H9 (cell line): ENCODE measurements around the gene MYOM1. TPM values are rescaled to one million over a fixed set of nuclear protein-coding genes. Genes with fewer than 3 reads are reported as not detected.

Experiments used
- DNase-seq: peaks from one replicate; pipeline ENCODE4 v3.0.0-alpha.2; 2017
- H2AFZ ChIP-seq: one replicate; pipeline ENCODE4 v1.6.1; 2013; ENCODE audit warnings: mild to moderate bottlenecking, low read length, control low read depth, moderate library complexity
- H2AK5ac ChIP-seq: 2 replicates; pipeline ENCODE4 v1.6.1; 2013; ENCODE audit warnings: low read length, control low read depth, mixed read lengths; ENCODE audit not compliant: insufficient read length
- H2BK120ac ChIP-seq: one replicate; pipeline ENCODE4 v1.6.1; 2013; ENCODE audit warnings: low read depth, mild to moderate bottlenecking, low read length, control low read depth, inconsistent platforms; ENCODE audit not compliant: poor library complexity, severe bottlenecking
- H2BK12ac ChIP-seq: 2 replicates; pipeline ENCODE4 v1.6.1; 2013; ENCODE audit warnings: low read length, control low read depth, mixed read lengths, low read depth; ENCODE audit not compliant: insufficient read length
- H2BK15ac ChIP-seq: 2 replicates; pipeline ENCODE4 v1.6.1; 2013; ENCODE audit warnings: low read depth, low read length, control low read depth
- H2BK20ac ChIP-seq: one replicate; pipeline ENCODE4 v1.6.1; 2013; ENCODE audit warnings: low read depth, mild to moderate bottlenecking, low read length, control low read depth, inconsistent platforms; ENCODE audit not compliant: poor library complexity, severe bottlenecking
- H2BK5ac ChIP-seq: 2 replicates; pipeline ENCODE4 v1.6.1; 2013; ENCODE audit warnings: low read length, control low read depth, mixed read lengths; ENCODE audit not compliant: insufficient read length
- H3K14ac ChIP-seq: 2 replicates; pipeline ENCODE4 v1.6.1; 2013; ENCODE audit warnings: low read length, control low read depth; ENCODE audit not compliant: insufficient read depth
- H3K18ac ChIP-seq: 2 replicates; pipeline ENCODE4 v1.6.1; 2013; ENCODE audit warnings: low read depth, mild to moderate bottlenecking, mixed read lengths, low read length, control low read depth; ENCODE audit not compliant: insufficient read length
- H3K23ac ChIP-seq: 2 replicates; pipeline ENCODE4 v1.6.1; 2013; ENCODE audit warnings: low read length, control low read depth, mixed read lengths, low read depth; ENCODE audit not compliant: insufficient read length
- H3K23me2 ChIP-seq: 2 replicates; pipeline ENCODE4 v1.6.1; 2013; ENCODE audit warnings: low read depth, mild to moderate bottlenecking, mixed read lengths, low read length, control low read depth; ENCODE audit not compliant: insufficient read length, poor library complexity, severe bottlenecking
- H3K27ac ChIP-seq: 2 replicates; pipeline ENCODE4 v1.5.1; 2013; ENCODE audit warnings: low read length, control low read depth, mixed read lengths, low read depth; ENCODE audit not compliant: insufficient read length
- H3K27me3 ChIP-seq: 2 replicates; pipeline ENCODE4 v1.6.1; 2013; ENCODE audit warnings: low read length, control low read depth, inconsistent platforms; ENCODE audit not compliant: insufficient read depth
- H3K4ac ChIP-seq: 2 replicates; pipeline ENCODE4 v1.6.1; 2013; ENCODE audit warnings: low read depth, mild to moderate bottlenecking, control low read depth, inconsistent platforms, low read length, moderate library complexity
- H3K4me1 ChIP-seq: 2 replicates; pipeline ENCODE4 v1.6.1; 2013; ENCODE audit warnings: low read length, control low read depth, inconsistent platforms; ENCODE audit not compliant: insufficient read depth
- H3K4me2 ChIP-seq: 2 replicates; pipeline ENCODE4 v1.6.1; 2013; ENCODE audit warnings: low read length, control low read depth, mixed read lengths; ENCODE audit not compliant: insufficient read length, insufficient read depth
- H3K56ac ChIP-seq: 2 replicates; pipeline ENCODE4 v1.6.1; 2013; ENCODE audit warnings: low read depth, mild to moderate bottlenecking, mixed read lengths, low read length, control low read depth; ENCODE audit not compliant: insufficient read length
- H3K79me1 ChIP-seq: 2 replicates; pipeline ENCODE4 v1.6.1; 2013; ENCODE audit warnings: low read depth, mild to moderate bottlenecking, moderate library complexity, low read length, control low read depth, inconsistent platforms; ENCODE audit not compliant: insufficient read depth, poor library complexity, severe bottlenecking
- H3K79me2 ChIP-seq: 2 replicates; pipeline ENCODE4 v1.6.1; 2013; ENCODE audit warnings: low read length, control low read depth, inconsistent platforms; ENCODE audit not compliant: insufficient read depth
- H3K9ac ChIP-seq: 2 replicates; pipeline ENCODE4 v1.6.1; 2013; ENCODE audit warnings: low read length, control low read depth, mixed read lengths; ENCODE audit not compliant: insufficient read length; ENCODE audit errors: extremely low read depth
- H3K9me3 ChIP-seq: one replicate; pipeline ENCODE4 v1.6.1; 2013; ENCODE audit warnings: low read depth, low read length, inconsistent platforms; ENCODE audit not compliant: control insufficient read depth
- H3T11ph ChIP-seq: one replicate; pipeline ENCODE4 v1.6.1; 2013; ENCODE audit warnings: mild to moderate bottlenecking, low read length, control low read depth, inconsistent platforms
- H4K20me1 ChIP-seq: one replicate; pipeline ENCODE4 v1.6.1; 2013; ENCODE audit not compliant: control insufficient read depth, insufficient read length, insufficient read depth
- H4K5ac ChIP-seq: 2 replicates; pipeline ENCODE4 v1.6.1; 2013; ENCODE audit warnings: low read depth, mild to moderate bottlenecking, mixed read lengths, low read length, control low read depth; ENCODE audit not compliant: insufficient read length
- H4K8ac ChIP-seq: replicated peaks from 2 replicates; pipeline ENCODE4 v1.6.1; 2013; ENCODE audit warnings: low read length, control low read depth, mixed read lengths, low read depth; ENCODE audit not compliant: insufficient read length
- H4K91ac ChIP-seq: 2 replicates; pipeline ENCODE4 v1.6.1; 2013; ENCODE audit warnings: low read depth, mild to moderate bottlenecking, moderate library complexity, mixed read lengths, low read length, control low read depth; ENCODE audit not compliant: insufficient read length
- H3K27ac Mint-ChIP-seq, 3 experiments: 2 replicates in 2 of 3; 3 replicates in 1 of 3; pipeline ENCODE4 v1.8.0; 2020 to 2021; ENCODE audit warnings: mixed read lengths in 3 of 3, mild to moderate bottlenecking in 1 of 3, moderate library complexity in 1 of 3
- H3K27me3 Mint-ChIP-seq: 2 replicates; pipeline ENCODE4 v1.8.0; 2021; ENCODE audit warnings: low read depth, mild to moderate bottlenecking, moderate library complexity, mixed read lengths
- H3K36me3 Mint-ChIP-seq, 3 experiments: 2 replicates in 2 of 3; 3 replicates in 1 of 3; pipeline ENCODE4 v1.8.0; 2020 to 2021; ENCODE audit warnings: low read depth in 3 of 3, mixed read lengths in 3 of 3; ENCODE audit not compliant: insufficient read depth in 1 of 3
- H3K4me1 Mint-ChIP-seq, 2 experiments: 2 replicates each; pipeline ENCODE4 v1.8.0; 2020; ENCODE audit warnings: mixed read lengths in 2 of 2
- H3K4me3 Mint-ChIP-seq, 2 experiments: 2 replicates in 1 of 2; 3 replicates in 1 of 2; pipeline ENCODE4 v1.8.0; 2020 to 2021; ENCODE audit warnings: mild to moderate bottlenecking in 2 of 2, mixed read lengths in 2 of 2, moderate library complexity in 1 of 2
- H3K9me3 Mint-ChIP-seq, 2 experiments: 2 replicates in 1 of 2; 3 replicates in 1 of 2; pipeline ENCODE4 v1.8.0; 2020; ENCODE audit warnings: mild to moderate bottlenecking in 2 of 2, mixed read lengths in 2 of 2, moderate library complexity in 1 of 2
- WGBS: extraction: QIAGEN DNeasy Blood & Tissue Kit; methylation state at CpG from one replicate; pipeline ENCODE4 v1.1.7; 2013; ENCODE audit warnings: missing lambda C conversion rate, low lambda C conversion rate, mixed read lengths; ENCODE audit not compliant: insufficient read length; ENCODE audit errors: extremely low coverage; 5-methylcytosine and 5-hydroxymethylcytosine counted together
- total RNA-seq: library from RNA; stranded (reverse); gene quantifications from 2 replicates; pipeline ENCODE4 v1.2.1, GENCODE V29; 2021
- TF ChIP-seq, protein P1 (sequence below): fragments of 200-600 bp; sonication (generic); conservative IDR thresholded peaks from 3 replicates; pipeline ENCODE4 v1.8.0; 2021; ENCODE audit warnings: antibody characterized with exemption, mild to moderate bottlenecking

The MYOM1 gene
- total RNA-seq, 1 experiment from 2014 or later, result 0.17 TPM

DNA sequence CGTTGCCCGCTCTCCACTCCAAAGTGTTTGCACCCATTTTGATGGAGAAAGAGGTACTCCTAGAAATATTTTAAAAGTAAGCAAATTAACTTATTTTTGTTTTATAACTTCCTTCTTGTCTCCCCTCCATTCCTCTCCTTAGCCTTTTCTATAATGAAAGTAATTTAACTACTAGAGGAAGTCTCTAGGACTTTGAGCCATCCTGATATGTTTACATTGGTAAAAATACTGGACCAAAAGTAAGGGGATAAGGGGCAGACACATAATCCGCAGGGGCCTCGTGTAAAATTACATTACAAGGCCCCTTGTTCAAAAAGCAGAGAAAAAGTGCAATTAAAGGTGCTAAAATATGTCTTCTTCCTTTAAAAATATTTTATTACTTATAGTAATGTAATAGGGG lies 55.4 kb downstream of the MYOM1 start:
- Histone ChIP-seq H2BK120ac (no peak overlapping the region), H2BK5ac (no peak overlapping the region), H4K20me1 (no peaks in the 10 kb centered on the region), H3K27ac (no peak overlapping the region), H4K5ac (no peak overlapping the region), H2BK12ac (no peak overlapping the region), H3K27me3 (no peaks in the 10 kb centered on the region), H2AFZ (no peak overlapping the region), H2BK20ac (no peak overlapping the region), H3K9ac (no peak overlapping the region), H2AK5ac (no peak overlapping the region), H4K8ac (no peak overlapping the region), H3K23me2 (no peaks in the 10 kb centered on the region), H3K4ac (no peak overlapping the region), H2BK15ac (no peak overlapping the region), H3K56ac (no peak overlapping the region), H3K79me2 (no peaks in the 10 kb centered on the region), H3K79me1 (no peaks in the 10 kb centered on the region), H3T11ph (no peak overlapping the region), H3K9me3 (no peaks in the 10 kb centered on the region), H3K14ac (no peak overlapping the region), H3K18ac (no peak overlapping the region), H3K23ac (no peak overlapping the region), H4K91ac (no peak overlapping the region), H3K4me1 (no peaks in the 10 kb centered on the region; the same call in 1 of the 2 replicates), H3K4me2 (no peak overlapping the region)
- H3K27me3 Mint-ChIP-seq, result no peaks in the 10 kb centered on the region; the same call in 1 of the 2 replicates
- TF ChIP-seq, protein P1, sequence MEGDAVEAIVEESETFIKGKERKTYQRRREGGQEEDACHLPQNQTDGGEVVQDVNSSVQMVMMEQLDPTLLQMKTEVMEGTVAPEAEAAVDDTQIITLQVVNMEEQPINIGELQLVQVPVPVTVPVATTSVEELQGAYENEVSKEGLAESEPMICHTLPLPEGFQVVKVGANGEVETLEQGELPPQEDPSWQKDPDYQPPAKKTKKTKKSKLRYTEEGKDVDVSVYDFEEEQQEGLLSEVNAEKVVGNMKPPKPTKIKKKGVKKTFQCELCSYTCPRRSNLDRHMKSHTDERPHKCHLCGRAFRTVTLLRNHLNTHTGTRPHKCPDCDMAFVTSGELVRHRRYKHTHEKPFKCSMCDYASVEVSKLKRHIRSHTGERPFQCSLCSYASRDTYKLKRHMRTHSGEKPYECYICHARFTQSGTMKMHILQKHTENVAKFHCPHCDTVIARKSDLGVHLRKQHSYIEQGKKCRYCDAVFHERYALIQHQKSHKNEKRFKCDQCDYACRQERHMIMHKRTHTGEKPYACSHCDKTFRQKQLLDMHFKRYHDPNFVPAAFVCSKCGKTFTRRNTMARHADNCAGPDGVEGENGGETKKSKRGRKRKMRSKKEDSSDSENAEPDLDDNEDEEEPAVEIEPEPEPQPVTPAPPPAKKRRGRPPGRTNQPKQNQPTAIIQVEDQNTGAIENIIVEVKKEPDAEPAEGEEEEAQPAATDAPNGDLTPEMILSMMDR, result no peak
- no CpG with 5 or more reads among the region's 4 CpGs for WGBS
- no peak for DNase-seq
- peaks cover 8% of the 10 kb centered on the region in 2 experiments for H3K4me1 Mint-ChIP-seq
- no peak overlapping the region for H3K27ac Mint-ChIP-seq
- no peaks in the 10 kb centered on the region; a peak in 1 of 5 replicates for H3K9me3 Mint-ChIP-seq
- H3K4me3 Mint-ChIP-seq, result no peak overlapping the region
- H3K36me3 Mint-ChIP-seq, result no peaks in the 10 kb centered on the region
